K562 (cell line): Measurements from ENCODE around the gene HAX1. TPM values are rescaled to one million over a fixed set of nuclear protein-coding genes. Genes with fewer than 3 reads are reported as not detected.
A peak's percentile ranks its signal among the peaks of the same experiment; 100 is the strongest.

Source experiments
- ATAC-seq: fragments of 200-7000 bp; cut with Tn5 transposase; 3 replicates; pipeline ENCODE4 v1.9.1; 2020; ENCODE audit warnings: moderate library complexity
- BruUV-seq: library from RNA; stranded (reverse); fragments of 400-500 nt; replicated peaks from 2 replicates; lab custom pipeline; 2021; lab: Mats Ljungman, UMichigan
- CTCF ChIA-PET: fragments of 300-600 bp; formaldehyde crosslinking; extraction: SDS; loops from one replicate; lab custom pipeline; 2021; ENCODE audit warnings: low intra/inter-chr PET ratio; lab: Yijun Ruan, JAX
- POLR2A ChIA-PET: fragments of 300-600, 350-650 bp; sonication (Branson Sonifier 250); formaldehyde crosslinking; extraction: SDS; loops from one replicate; lab custom pipeline; 2021; ENCODE audit warnings: antibody characterized with exemption, inconsistent platforms; lab: Yijun Ruan, JAX
- DNase-seq, 4 experiments: peaks; one replicate each; pipeline versions ENCODE4 v3.0.0 to v3.0.0-alpha.2; 2011 to 2018; ENCODE audit warnings: low spot score in 3 of 4, mixed read lengths in 3 of 4; ENCODE audit errors: extremely low read depth in 1 of 4
- FAIRE-seq: peaks from 2 replicates; lab custom pipeline; 2011; peaks lifted over from hg19 to GRCh38; lab: Jason Lieb, UNC
- H2AFZ ChIP-seq: 2 replicates; pipeline ENCODE4 v1.6.0; 2011; ENCODE audit warnings: low read depth, low read length, control low read depth, inconsistent platforms
- H3K27ac ChIP-seq: fragments of 200-600 bp; 3 replicates; pipeline ENCODE4 v1.8.0; 2011; ENCODE audit warnings: low read depth, mild to moderate bottlenecking, control low read depth, inconsistent platforms, low read length, moderate library complexity, mixed read lengths; ENCODE audit errors: extremely low read depth
- H3K27me3 ChIP-seq, 2 experiments: fragments of 300-600 bp in 1 of 2; 2 replicates in 1 of 2; 3 replicates in 1 of 2; pipeline versions ENCODE4 v1.6.0 to v1.8.0; 2011; ENCODE audit warnings: inconsistent platforms in 2 of 2, low read length in 2 of 2, mild to moderate bottlenecking in 1 of 2, mixed read lengths in 1 of 2, moderate library complexity in 1 of 2; ENCODE audit not compliant: control insufficient read depth in 2 of 2, insufficient read depth in 2 of 2
- H3K36me3 ChIP-seq: fragments of 300-600 bp; 3 replicates; pipeline ENCODE4 v1.8.0; 2011; ENCODE audit warnings: mild to moderate bottlenecking, low read length, inconsistent platforms; ENCODE audit not compliant: control insufficient read depth, insufficient read depth
- H3K4me1 ChIP-seq, 2 experiments: fragments of 200-600 bp in 1 of 2; replicated peaks in 1 of 2; 2 replicates in 1 of 2; 3 replicates in 1 of 2; pipeline versions ENCODE4 v1.5.1 to v1.8.0; 2011; ENCODE audit warnings: inconsistent platforms in 2 of 2, low read length in 2 of 2, mild to moderate bottlenecking in 1 of 2, mixed read lengths in 1 of 2, moderate library complexity in 1 of 2; ENCODE audit not compliant: control insufficient read depth in 2 of 2, insufficient read depth in 2 of 2
- H3K4me2 ChIP-seq: 2 replicates; pipeline ENCODE4 v1.6.1; 2011; ENCODE audit warnings: low read length, control low read depth, inconsistent platforms, mixed read lengths; ENCODE audit not compliant: insufficient read depth
- H3K4me3 ChIP-seq: fragments of 200-600 bp; sonication (generic), shearing (Covaris generic); 2 replicates; pipeline ENCODE4 v1.5.1; 2016; ENCODE audit warnings: control low read depth, inconsistent platforms
- H3K79me2 ChIP-seq: fragments of 200-600 bp; 3 replicates; pipeline ENCODE4 v1.8.0; 2011; ENCODE audit warnings: low read length, inconsistent platforms; ENCODE audit not compliant: control insufficient read depth, insufficient read depth
- H3K9ac ChIP-seq, 2 experiments: 2 replicates each; pipeline versions ENCODE4 v1.6.0 to v1.6.1; 2011; ENCODE audit warnings: low read depth in 2 of 2, low read length in 2 of 2, control low read depth in 1 of 2, inconsistent platforms in 1 of 2, mild to moderate bottlenecking in 1 of 2, mixed read lengths in 1 of 2; ENCODE audit not compliant: insufficient read depth in 1 of 2
- H3K9me1 ChIP-seq: one replicate; pipeline ENCODE4 v1.6.0; 2011; ENCODE audit warnings: inconsistent platforms, mild to moderate bottlenecking, low read length, moderate library complexity; ENCODE audit not compliant: control insufficient read depth, insufficient read depth
- H3K9me3 ChIP-seq: replicated peaks from 2 replicates; pipeline ENCODE4 v1.5.1; 2011; ENCODE audit warnings: low read depth, low read length, inconsistent platforms; ENCODE audit not compliant: control insufficient read depth, insufficient read depth
- H4K20me1 ChIP-seq: replicated peaks from 2 replicates; pipeline ENCODE4 v1.6.1; 2011; ENCODE audit warnings: low read length, inconsistent platforms, mixed read lengths; ENCODE audit not compliant: control insufficient read depth, insufficient read depth
- CTCFL ChIP-seq: IDR thresholded peaks from 2 replicates; pipeline ENCODE4 v1.6.1; 2011; ENCODE audit warnings: borderline replicate concordance, low read depth, mild to moderate bottlenecking, moderate library complexity, low read length; ENCODE audit not compliant: insufficient read depth, poor library complexity, severe bottlenecking
- IRF2 ChIP-seq: sonication (generic); formaldehyde crosslinking; IDR thresholded peaks from 2 replicates; pipeline ENCODE4 v1.8.1; 2022; ENCODE audit warnings: mild to moderate bottlenecking, missing genetic modification reagents
- MLLT1 ChIP-seq, 2 experiments: fragments of 450-650 bp; IDR thresholded peaks; 2 replicates each; pipeline ENCODE4 v1.6.1; 2016
- MTA2 ChIP-seq: fragments of 450-650 bp; IDR thresholded peaks from 2 replicates; pipeline ENCODE4 v1.6.1; 2016; ENCODE audit warnings: low read depth
- NKRF ChIP-seq: fragments of 450-650 bp; IDR thresholded peaks from 2 replicates; pipeline ENCODE4 v1.6.1; 2016; ENCODE audit warnings: borderline replicate concordance
- SAP30 ChIP-seq: fragments of 200-600 bp; sonication (generic); IDR thresholded peaks from 2 replicates; pipeline ENCODE4 v1.6.1; 2012; ENCODE audit warnings: borderline replicate concordance, low read depth, mild to moderate bottlenecking, moderate library complexity, low read length, control low read depth, inconsistent platforms; ENCODE audit not compliant: insufficient read depth, poor library complexity, severe bottlenecking
- WGBS: fragments of 100-300 bp; shearing (Covaris generic); methylation state at CpG from one replicate; pipeline ENCODE4 v1.1.6; 2016; ENCODE audit warnings: low coverage, mixed read lengths; ENCODE audit not compliant: insufficient coverage; ENCODE audit errors: missing lambda C conversion rate; 5-methylcytosine and 5-hydroxymethylcytosine counted together
- in situ Hi-C: fragments of 300-500 bp; cut with MboI; formaldehyde crosslinking; loops from 4 replicates; pipeline ENCODE4 v1.15.0; 2018; ENCODE audit warnings: inconsistent platforms, mixed read lengths
- intact Hi-C: fragments of 100-400 bp; cut with micrococcal nuclease; formaldehyde crosslinking; loops from 2 replicates; pipeline ENCODE4 v1.14.2; 2022
- polyA plus RNA-seq, 8 experiments: library from polyadenylated mRNA; depleted of rRNA in 4 of 8; stranded (reverse) in 5 of 8; unstranded in 3 of 8; fragments of >200 nt; fragmentation: Nextera tagmentation in 2 of 8; fragmentation: Illumina TruSeq in 1 of 8; extraction: Ambion mirVana in 2 of 8; extraction: Trizol in 1 of 8; gene quantifications; 2 replicates each; pipeline versions ENCODE4 v1.2.1 to v1.2.3, GENCODE V29; 2011 to 2014; ENCODE audit warnings: inconsistent platforms in 1 of 8, missing spikeins in 1 of 8
- total RNA-seq, 7 experiments: library from RNA; depleted of rRNA in 6 of 7; stranded (reverse); fragments of >200 nt in 6 of 7; fragmentation: Illumina TruSeq in 2 of 7; extraction: Trizol in 2 of 7; gene quantifications; 2 replicates each; pipeline versions ENCODE4 v1.2.1 to v1.2.3, GENCODE V29; 2011 to 2021; ENCODE audit warnings: low replicate concordance in 1 of 7

The HAX1 gene
- total and polyA plus RNA-seq, 9 of the 15 experiments (the other 6 are each of a cell fraction or from before 2014, with no cell fraction given), result 143 to 492 (median 234) TPM

- TF ChIP-seq CTCFL, result no peak
Measured at GRCh38 chr1:154264454-154264853, 8.0 kb upstream of the HAX1 start (continued).

GRCh38 chr1:154265586-154265985, 6.8 kb upstream of the HAX1 start:
- H3K36me3 ChIP-seq, result peaks cover 90% of the 10 kb centered on the region

More at GRCh38 chr1:154265586-154265985, 6.8 kb upstream of the HAX1 start:
- H3K9ac ChIP-seq, result no peak overlapping the region
- CTCF ChIA-PET, result no interaction called here
- BruUV-seq, result no TSS peak
- intact Hi-C loops, result no loop called here
- peak; percentile 40 for FAIRE-seq
- no peak overlapping the region for H3K4me3 ChIP-seq
- H3K4me1 ChIP-seq, result peaks cover 0 to 7% of the 10 kb centered on the region in 2 experiments; a peak in 1 of 5 replicates
- no peak for DNase-seq
- no peak overlapping the region for H2AFZ ChIP-seq
- no peak for TF ChIP-seq SAP30
- no peak for TF ChIP-seq MTA2
- no peak for TF ChIP-seq IRF2
- no peak for TF ChIP-seq NKRF
- TF ChIP-seq MLLT1 (IDR thresholded peaks at IDR 0.05), result no peak
- TF ChIP-seq, all 486 proteins: peak for 0
- no peak for ATAC-seq
- Histone ChIP-seq H3K4me2 (no peak overlapping the region), H3K27me3 (no peaks in the 10 kb centered on the region), H3K9me1 (peaks cover 3% of the 10 kb centered on the region), H3K9me3 (no peaks in the 10 kb centered on the region), H3K79me2 (no peaks in the 10 kb centered on the region), H4K20me1 (peaks cover 11% of the 10 kb centered on the region), H3K27ac (no peak overlapping the region)
- 98% methylated on average over 4 of the region's 4 CpGs for WGBS
- in situ Hi-C loops, result no loop called here
- POLR2A ChIA-PET, result interaction anchor here (1.0 to 1.5 kb wide), 4 partner anchors 8 to 69 kb away, joined by 3 to 4 read pairs (median 3); no protein-coding TSS in a partner anchor
